Loucy (cell line): ENCODE data around the gene HDGFL2.

ENCODE experiments used
- EZH2phosphoT487 ChIP-seq: fragments of 200-600 bp; IDR thresholded peaks from 2 replicates; pipeline ENCODE4 v1.6.1; 2018; ENCODE audit warnings: antibody characterized with exemption, mild to moderate bottlenecking, moderate library complexity, borderline replicate concordance
- TF ChIP-seq, protein P1 (sequence below): fragments of 200-600 bp; sonication (generic); conservative IDR thresholded peaks from 2 replicates; pipeline ENCODE4 v1.5.1; 2014; ENCODE audit warnings: mild to moderate bottlenecking, antibody characterized with exemption, low read length

DNA sequence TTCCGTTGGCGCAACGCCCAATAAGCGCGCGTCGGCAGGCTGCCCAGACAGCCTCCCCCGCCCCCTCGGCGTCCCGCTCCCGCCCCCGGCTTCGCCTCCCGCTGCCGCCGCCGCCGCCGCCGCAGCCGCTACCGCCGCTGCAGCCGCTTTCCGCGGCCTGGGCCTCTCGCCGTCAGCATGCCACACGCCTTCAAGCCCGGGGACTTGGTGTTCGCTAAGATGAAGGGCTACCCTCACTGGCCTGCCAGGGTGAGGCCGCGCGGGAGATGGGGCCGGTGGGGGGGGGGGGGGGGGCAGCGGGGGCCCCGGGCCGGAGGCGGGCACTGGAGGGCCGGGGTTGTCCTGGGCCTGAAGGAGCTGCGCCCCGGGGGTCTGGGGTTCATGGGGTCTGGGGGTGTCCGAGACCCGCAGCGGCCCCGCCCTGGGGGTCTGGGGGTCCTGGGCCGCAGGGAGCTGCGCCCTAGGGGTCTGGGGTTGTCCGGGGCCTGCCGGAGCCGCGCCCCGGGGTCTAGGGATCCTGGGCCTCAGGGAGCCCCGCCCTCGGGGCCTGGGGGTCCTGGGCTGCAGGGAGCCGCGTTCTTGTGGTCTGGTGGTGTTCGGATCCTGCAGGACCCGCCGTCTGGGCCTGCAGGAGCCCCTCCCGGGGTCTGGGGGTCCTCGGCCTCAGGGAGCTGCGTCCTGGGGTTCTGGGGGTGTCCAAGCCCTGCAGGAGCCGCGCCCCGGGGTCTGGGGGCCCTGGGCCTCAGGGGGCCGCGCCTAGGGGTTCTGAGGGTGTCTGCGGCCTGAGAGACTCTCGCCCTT lies at the start of gene HDGFL2:
- TF ChIP-seq EZH2phosphoT487, result no peak
- TF ChIP-seq, protein P1, sequence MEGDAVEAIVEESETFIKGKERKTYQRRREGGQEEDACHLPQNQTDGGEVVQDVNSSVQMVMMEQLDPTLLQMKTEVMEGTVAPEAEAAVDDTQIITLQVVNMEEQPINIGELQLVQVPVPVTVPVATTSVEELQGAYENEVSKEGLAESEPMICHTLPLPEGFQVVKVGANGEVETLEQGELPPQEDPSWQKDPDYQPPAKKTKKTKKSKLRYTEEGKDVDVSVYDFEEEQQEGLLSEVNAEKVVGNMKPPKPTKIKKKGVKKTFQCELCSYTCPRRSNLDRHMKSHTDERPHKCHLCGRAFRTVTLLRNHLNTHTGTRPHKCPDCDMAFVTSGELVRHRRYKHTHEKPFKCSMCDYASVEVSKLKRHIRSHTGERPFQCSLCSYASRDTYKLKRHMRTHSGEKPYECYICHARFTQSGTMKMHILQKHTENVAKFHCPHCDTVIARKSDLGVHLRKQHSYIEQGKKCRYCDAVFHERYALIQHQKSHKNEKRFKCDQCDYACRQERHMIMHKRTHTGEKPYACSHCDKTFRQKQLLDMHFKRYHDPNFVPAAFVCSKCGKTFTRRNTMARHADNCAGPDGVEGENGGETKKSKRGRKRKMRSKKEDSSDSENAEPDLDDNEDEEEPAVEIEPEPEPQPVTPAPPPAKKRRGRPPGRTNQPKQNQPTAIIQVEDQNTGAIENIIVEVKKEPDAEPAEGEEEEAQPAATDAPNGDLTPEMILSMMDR, result no peak
